Measurements from ENCODE around the gene NOS3.

DNA sequence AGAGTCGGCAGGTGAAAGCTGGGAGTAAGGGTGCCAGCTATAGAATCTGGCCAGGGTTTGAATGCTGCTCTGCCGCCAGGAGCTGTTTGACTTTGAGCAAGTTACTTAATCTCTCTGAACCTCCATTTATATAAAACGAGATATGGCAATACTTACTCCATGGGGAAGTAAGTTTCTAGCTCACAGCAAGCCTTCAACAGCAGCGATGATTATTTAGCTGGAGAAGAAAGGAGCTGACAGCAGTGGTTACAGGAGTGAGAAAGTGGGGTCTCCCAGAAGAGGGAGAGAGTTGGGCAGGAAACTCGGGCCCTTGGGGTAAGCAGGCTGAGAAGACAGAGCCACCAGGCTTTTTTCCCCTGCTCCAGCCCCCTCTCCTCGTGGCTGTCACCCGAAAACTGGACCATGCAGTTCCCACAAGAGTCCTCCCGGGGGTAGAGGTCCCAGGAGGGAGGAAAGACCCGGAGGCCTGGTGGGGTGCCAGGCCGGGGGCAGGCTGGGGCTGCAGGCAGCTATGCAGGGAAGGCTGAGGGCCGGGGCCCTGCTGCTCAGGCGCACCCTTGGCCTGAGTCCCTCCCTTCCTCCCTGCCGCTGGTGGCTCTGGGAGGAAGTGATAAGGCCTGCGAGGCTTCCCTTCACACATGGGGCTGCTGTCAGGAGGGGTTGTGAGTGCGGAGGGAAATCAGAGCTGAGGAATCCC is 3.5 kb downstream of the NOS3 start:
- TF ChIP-seq, protein P1, sequence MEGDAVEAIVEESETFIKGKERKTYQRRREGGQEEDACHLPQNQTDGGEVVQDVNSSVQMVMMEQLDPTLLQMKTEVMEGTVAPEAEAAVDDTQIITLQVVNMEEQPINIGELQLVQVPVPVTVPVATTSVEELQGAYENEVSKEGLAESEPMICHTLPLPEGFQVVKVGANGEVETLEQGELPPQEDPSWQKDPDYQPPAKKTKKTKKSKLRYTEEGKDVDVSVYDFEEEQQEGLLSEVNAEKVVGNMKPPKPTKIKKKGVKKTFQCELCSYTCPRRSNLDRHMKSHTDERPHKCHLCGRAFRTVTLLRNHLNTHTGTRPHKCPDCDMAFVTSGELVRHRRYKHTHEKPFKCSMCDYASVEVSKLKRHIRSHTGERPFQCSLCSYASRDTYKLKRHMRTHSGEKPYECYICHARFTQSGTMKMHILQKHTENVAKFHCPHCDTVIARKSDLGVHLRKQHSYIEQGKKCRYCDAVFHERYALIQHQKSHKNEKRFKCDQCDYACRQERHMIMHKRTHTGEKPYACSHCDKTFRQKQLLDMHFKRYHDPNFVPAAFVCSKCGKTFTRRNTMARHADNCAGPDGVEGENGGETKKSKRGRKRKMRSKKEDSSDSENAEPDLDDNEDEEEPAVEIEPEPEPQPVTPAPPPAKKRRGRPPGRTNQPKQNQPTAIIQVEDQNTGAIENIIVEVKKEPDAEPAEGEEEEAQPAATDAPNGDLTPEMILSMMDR (conservative IDR thresholded peaks at IDR 0.05), result no peak
- TF ChIP-seq EZH2 (IDR thresholded peaks at IDR 0.05; ENCODE audit: low read depth), result no peak

Measured in PC-9 (cell line).